ENCODE results near the gene SMAD1.

The SMAD1 gene

DNA sequence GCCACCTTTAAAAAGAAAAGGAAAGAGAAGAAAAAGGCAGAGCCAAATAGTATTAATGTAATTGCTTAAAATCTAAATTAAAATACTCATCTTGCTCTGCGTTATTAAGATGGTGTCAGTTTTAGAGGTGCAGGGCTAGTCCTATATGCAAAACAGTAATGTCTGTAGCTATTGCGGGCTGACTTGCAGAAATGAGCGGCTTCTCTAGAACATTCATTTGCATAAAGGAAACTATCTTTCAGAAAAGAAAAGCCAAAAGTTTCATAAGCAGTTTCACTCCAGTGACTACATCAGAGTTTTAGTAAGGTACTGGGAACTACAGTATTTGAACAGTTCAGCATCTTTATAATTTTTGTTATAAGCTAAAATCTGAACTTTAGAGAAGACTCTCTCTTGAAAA lies 6.0 kb downstream of the SMAD1 start:
- DNase-seq: no peak

DNA sequence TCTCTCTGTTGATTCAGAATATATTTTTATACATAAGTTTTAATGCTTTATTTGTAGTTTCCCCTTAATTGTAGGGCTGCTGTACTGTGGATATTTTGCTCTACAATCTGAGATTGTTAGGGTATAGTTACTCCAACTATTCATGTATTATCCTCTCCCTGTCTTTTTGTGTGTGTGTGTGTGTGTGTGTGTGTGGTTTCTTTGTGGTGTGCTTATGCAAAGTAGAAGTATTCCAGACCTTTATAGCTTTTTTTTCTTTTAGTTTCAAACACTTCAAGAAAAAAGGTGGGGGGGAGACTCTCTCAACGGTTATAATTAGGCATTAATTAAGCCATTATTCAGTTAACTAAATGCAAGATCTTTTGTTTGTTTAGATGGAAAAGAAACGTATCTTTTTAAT lies 6.7 kb downstream of the SMAD1 start:
- DNase-seq: no peak

DNA sequence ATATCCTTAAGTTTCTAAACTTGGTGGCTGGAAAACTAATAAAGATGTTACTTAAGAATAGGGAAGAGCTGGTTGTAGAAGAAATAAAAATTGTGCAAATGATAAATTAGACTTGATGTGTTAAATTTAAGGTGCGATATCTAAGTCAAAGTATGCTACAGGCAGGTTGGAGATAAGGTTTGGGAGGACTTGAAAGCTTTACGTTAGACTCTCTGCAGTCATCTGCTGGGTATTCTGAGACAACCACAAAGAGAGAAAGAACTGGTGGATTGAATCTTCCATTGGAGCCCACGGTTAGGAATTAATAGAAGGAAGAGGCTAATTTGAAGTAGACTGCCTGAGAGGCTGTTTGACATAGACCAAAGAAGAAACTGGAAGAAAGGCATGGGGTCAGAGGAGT lies 7.9 kb downstream of the SMAD1 start:
- no peak for DNase-seq

DNA sequence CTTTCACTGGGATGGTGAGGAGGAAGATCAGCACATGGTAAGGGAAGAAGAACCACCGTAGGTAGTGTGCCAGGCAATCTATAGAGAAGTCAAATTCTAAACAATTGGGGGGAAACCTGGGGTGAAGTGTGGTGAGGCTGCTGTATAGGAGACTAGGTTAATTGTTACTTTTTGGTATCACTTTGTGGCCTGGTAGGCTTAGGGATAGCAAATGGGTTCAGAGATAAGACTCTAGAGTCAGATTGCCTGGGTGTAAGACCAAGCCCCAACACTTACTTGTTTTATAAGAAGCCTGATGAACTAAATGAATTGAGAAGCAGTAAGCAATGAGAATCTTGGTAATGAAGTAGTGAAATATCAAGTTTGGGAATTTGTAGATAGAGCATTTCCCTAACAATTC lies 8.7 kb downstream of the SMAD1 start:
- DNase-seq: no peak

DNA sequence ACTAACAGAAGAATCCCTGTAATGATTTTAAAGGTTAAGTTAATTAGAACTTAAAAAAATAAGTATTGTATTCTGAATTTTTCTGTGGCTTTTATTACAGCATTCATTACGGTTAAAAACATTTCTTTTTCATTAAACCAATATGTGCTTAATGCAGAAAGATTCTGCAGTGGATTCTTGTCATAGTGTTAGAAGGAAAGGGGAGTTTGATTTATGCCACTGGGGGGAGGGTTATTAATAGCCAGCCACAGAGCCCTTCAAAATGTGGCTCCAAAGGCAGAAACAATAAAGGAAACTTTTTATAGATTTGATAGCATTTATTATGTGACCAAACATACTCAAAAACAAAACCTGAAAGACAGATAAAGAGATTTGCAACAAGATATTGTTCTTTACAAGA lies 9.1 kb downstream of the SMAD1 start:
- DNase-seq: no peak

DNA sequence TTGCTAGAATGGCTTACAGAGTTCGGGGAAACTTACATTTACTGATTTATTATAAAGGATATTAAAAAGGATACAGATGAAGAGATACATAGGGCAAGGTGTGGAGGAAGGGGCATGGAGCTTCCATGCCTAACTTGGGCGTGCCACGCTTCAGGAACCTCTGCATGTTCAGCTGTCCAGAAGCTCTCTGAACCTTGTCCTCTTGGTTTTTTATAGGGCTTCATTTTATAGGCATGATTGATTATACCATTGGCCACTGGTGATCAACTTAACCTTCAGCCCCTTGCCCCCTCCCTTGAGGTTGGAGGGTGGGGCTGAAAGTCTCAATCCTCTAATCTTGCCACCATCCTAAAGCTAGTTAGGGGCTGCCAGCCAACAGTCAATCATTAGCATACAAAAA lies 10.7 kb downstream of the SMAD1 start:
- DNase-seq: no peak

DNA sequence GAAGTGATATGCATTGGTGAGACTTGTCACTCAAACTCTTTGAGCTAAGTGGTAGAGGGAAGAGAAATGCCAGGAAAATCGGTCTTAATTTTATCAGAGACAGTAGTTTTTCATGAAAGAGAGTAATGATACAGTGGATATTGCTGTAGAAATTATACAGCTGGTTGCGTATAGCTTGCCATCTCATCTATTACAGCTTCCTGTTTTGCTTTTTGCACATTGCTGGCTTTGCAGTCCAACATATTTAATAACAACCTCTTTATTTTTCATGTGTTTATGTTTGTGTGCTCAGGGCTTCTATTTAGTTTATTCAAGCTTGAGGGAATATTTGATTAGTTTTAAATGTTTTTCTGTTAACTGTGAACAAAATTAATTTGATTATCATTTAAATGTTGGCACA lies 11.5 kb downstream of the SMAD1 start:
- no peak for DNase-seq

DNA sequence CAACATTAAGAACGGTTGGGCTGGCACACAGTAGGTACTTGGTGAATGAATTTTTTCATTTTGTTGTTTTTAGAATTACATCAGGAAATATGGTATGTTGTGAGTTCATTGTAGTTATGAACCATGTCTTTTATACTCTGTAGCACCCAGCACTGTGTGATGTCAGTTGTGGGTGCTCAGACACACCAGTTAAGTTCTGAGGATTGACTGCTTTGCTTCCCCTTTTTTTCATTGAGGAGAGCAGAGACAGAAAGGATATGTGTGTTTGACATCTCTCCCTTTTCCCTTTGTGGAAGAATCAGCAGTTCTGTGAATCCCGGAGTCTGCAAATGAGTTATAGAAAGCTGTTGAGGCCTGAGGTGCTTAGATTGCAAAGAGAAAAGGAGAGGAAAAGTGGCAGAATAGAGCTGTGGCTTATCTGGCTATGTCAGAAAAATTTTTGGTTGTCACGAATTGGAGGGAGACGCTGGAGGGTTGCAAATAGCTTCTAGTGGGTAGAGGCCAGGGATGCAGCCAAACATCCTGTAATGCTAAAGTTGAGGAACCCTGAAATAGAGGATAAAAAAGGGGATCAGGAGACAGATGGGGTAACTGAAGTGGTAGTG lies 13.1 kb downstream of the SMAD1 start:
- no peak for DNase-seq

DNA sequence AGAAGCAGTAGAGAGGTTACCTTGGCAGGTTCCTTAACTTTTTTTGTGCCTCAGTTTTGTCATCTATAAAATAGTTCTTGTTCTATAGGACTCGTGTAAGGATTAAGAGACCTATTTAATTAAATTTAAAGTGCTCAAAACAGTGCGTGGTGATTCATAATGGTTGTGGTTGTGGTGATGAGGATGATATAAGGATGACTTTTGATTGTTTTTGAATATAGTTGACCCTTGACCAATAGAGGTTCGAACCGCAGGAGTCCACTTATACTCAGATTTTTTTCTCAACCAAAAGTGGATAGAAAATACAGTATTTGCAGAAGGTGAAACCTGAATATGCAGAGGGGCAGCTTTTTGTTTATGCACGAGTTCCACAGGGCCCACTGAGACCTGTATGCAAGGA lies 14.6 kb downstream of the SMAD1 start:
- DNase-seq: no peak

DNA sequence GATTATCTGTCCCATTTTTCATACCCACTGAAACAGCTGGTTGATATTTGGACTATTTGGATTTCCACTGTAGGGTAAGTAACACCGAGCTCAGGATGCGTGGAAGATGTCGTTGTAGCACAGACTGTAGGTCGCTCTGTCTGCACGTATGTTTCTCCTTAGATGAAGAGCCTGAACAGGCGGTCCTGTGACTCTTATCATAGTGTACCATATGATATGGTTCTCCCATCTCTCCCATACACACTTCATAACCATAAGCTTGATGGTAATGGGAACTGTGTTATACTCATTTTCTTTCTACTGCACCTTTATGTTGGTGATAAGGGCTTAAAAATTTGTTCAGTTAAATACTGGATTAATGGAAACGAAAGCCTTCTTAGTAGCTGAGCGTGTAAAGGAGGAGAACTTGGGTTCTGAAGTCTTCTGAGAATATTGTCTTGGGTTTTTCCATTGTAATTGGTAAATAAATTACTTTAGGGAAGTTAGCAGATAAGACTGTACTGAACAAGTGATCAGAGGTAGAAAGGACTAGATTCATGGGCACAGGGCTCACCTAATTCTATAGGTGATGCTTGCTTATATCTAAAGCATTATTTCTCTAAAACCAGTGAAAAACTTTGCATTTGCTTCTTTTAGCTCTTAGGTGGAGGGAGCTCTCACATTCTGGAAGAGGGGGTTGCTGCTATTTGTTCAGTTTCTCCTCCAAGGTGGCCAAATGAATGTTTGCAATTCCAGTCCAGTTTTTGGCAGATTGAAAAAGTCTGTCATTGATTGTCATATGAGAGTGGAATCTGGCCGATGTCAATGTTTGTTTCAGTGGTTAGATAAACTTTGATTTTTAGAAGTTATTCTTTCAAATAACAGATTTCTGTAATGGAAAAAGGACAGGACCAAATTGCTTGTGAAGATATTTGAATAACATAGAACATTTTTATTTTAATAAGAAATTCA lies 15.8 kb downstream of the SMAD1 start:
- DNase-seq: no peak

DNA sequence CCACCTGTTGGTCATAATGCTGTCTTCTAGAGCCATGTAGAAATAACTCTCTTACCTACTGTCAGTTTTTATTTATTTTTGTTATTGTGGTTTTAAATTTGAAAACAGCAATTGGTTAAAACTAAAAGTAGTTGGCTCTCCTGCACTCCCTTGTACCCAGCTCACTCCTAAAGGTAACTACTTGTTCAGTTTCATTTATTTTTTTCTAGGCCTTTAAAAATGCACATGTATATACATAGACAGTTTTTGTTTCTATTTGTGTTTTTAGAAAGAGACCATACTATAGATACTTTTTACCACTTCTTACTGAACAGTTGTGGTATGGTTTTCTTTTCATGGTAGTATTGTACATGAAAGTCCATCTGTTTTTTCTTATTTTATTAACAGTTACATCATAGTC lies 16.8 kb downstream of the SMAD1 start:
- DNase-seq: no peak

DNA sequence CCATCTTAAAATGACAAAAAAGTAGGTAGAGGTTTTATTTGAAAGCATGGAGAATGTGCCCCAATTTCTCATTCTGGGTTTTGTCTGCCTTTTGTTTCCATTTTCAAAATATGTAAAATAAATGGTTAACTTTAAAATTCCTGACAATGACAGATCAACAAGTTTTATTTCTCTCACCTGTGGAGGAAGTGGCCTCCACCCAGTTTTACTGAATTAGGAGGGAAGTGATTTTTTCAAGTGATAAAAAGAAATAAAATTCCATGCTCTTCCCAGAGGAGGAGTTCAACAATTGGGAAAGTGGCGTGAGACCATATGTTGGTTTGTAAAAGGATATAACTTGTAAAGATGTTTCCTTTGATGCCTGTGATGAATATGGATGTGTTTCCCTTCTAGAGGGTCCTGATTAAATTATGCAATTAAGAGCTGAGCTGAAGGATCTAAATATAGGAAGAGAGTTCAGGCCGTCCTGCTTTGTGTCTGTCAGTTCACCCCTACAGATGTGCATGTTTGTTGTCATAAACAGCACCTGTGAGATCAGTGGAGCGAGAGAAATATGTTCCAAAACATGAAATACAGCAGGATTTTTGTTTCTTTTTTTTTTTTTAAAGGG lies 19.5 kb downstream of the SMAD1 start:
- DNase-seq: no peak

DNA sequence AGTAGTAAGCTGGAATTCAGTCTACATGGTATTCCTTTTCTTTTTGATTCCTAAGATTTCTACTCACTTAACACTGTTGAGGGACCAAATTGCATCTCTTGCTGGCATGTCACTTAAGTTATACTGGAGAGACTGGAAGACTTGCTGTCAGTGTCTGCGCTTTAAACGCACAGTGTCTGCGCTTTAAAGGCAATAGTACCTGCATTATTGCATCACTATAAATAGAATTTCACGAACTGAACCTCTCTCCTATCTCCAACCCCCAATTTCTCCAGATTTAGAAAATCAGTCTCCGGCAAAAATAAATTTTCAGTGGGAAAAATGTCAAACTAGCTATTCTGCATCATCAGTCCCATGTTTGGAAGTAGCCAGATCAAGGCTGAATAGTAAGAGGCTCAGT lies 21.2 kb downstream of the SMAD1 start:
- no peak for DNase-seq

DNA sequence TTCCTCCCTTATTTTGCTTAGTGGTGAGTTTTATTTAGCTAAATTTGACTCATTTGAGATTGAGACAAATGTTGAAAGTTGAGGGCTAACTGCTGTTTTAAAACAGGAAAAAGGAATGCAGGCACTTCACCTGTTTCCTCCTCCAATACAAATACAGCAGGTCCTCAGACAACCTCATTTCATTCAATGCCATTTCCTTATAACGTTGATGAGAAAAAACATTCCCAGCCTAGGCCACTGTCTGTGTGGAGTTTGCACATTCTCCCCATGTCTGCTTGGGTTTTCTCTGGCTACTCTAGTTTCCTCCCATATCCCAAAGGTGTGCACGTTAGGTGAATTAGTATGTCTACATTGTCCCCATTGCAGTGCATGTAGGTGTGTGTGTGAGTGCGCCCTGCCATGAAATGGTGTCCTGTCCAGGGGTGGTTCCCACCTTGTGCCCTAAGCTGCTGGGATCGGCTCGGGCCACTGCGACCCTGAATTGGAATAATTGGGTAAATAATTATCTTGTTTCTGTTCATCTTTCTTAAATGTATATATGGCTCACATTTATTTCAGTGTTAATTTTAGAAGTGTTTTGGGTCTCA lies 21.9 kb downstream of the SMAD1 start:
- DNase-seq: no peak

DNA sequence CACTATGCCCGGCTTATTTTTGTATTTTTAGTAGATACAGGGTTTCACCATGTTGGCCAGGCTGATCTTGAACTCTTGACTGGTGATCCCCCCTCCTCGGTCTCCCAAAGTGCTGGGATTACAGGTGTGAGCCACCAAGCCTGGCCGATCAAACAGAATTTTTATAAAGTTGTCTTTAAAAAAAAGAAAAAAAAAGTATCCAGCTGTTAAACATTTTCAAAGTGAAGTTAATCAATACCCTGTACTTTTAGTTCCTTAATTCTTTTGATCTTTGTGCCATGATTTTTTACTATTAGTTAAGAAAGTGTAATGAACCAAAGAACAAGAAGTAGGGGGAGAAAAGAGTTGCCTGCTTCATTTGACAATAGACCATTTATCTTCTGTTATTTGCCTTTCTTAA lies 24.3 kb downstream of the SMAD1 start:
- peak; percentile 29 for DNase-seq

DNA sequence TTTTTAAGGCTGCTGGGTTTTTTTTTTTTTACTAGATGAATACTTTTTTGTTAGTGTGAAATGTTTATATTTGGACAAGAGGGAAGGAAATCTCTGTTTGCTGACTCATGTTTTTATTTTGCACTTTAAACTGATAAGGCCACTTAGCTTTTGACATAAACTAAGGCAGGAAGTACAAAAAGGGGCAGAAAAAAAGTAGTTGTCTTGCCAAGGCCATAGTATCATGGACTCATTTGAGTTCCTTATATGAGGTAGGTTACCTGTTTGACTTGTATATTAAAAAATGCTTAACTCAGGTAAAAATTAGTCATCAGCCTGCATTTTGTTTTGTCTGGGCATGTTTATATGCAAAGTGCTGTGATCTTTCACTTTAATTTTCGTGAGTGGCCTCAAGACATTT lies 26.0 kb downstream of the SMAD1 start:
- no peak for DNase-seq

DNA sequence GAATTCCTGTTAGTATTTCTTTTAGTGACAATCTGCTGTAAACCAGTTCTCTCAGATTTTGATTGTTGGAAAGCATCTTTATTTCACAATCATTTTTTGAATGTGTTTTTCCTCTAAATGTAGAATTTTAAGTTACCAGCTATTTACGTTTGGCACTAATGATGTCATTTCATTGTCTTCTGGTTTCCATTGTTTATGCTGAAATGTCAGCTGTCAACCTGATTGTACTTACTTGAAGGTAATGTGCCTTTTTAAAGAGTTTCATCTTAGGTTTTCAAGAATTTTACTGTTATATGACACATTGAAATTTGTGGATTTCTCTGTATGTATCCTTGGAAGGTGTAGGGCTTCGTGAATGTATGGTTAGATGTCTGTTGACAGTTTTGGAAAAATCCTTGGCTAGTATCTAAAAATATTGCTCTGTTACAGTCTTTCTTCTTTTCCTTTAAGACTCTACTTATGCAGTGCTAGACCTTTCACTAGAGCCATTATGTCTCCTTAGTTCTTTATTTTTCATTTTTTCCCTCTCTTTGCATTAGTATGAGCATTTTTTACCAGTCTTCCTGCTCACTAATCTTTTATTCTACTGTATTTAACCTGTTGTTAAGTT lies 30.4 kb downstream of the SMAD1 start:
- no peak for DNase-seq

DNA sequence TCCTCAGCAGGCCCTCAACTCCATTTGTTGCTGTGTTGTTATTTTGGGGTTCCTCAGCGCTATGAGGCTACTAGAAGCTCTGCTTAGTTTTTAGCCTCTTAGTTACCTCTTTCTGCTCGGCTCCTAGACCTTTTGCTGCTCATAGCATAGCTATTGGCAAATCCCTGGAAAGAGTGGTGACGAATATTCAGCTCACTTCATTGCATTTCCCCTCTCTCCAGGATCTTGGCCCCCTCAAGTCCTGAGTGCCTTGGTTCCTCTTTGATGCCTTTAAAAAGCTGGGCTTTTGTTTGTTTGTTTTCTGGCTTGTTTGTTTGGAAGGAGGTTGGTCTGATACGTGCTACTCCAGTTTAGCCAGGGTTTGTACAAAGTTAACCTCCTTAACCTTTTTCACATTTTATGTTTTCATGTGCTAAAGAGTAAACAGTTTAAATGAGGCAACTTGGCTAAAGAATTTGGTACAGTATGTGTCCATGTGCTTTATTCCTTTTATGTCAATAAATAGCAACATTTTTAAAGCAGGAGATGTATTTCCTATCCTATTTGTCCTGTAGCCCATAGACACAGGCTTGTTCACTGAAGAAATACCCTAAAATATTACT lies 31.5 kb downstream of the SMAD1 start:
- DNase-seq: no peak

DNA sequence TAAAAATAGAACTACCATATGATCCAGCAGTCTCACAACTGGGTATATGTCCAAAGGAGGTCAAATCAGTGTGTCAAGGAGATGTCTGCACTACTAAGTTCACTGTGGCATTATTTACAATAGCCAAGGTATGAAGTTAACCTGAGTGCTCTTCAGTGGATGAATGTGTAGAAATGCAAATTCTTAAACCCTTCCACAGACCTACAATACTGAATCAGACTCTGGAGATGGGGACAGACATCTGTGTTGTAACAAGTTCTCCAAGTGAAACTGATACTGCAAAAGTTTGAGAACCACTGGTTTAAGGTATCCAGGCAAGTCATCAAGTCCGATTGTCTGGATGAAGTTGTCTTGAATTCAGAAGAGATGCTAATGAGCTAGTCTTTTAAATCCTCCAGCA lies 38.5 kb downstream of the SMAD1 start:
- no peak for DNase-seq

DNA sequence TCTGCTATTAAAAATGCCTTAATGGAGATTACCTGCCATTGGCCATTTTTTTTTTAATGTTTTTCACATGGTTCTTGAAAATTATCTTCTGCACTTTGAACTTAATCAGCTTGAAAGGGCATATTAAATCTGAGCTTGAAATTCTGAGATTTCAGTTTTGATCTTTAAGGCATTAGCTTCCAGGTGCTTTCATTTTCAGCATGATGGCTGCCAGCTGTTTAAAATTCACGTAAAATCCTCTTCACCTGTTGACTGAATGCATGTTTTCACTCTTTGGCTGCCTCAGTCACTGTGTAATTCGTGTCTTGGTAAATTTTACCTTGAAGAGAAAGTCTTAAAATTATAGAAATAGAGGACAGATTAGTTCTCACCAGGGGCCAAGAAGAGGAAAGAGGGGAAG lies 39.6 kb downstream of the SMAD1 start:
- no peak for DNase-seq

DNA sequence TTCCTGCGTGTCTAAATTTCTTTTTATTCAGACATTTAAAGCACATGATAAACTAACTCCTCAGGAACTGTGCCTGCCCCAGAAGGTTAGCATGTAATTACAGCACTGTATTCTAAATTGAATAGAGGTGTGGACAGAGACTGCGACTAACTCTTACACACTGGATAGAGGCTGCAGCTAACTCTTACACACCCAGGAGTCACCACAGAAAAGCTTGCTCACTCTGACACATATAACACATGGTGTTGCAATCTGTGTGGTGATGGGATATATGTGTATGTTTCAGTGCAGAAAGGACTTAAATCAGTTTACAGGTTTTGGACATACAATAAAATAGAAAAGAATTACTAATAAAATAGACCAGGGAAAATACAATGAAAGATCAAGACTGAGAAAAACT lies 41.5 kb downstream of the SMAD1 start:
- no peak for DNase-seq

DNA sequence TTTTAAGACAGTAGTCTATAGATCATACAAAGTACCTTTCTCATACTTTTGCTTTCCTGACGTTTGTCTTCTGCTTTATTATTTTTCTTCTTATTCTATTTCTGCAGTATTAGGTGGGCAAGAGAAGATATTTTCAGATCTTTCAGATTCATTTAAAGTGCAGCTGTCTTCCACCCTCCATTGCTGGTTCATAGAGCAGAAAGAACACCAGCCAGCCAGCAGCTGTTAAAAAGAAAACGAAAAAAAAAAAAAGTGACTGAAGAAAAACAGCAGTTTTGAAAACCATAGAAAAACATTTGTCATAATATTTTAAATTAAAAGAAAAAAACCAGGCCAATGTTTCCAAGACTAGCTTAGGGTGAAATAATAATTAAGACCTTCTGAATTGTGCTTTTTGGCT lies 42.9 kb downstream of the SMAD1 start:
- no peak for DNase-seq

Measured in right kidney (tissue), 1 donor.